ENCODE results near the gene FIP1L1.
"Not testable (repeated sequence)": the region's sequence is repeated elsewhere in the genome, so short reads cannot be mapped to it uniquely, and the experiment has no call there.

The FIP1L1 gene

GRCh38 chr4:53376900-53377299, 541 bp upstream of the FIP1L1 start:
- no peak for DNase-seq (ENCODE audit: low read depth)

GRCh38 chr4:53378171-53378482, 686 bp downstream of the FIP1L1 start:
- no peak for DNase-seq (ENCODE audit: low read depth)

DNA sequence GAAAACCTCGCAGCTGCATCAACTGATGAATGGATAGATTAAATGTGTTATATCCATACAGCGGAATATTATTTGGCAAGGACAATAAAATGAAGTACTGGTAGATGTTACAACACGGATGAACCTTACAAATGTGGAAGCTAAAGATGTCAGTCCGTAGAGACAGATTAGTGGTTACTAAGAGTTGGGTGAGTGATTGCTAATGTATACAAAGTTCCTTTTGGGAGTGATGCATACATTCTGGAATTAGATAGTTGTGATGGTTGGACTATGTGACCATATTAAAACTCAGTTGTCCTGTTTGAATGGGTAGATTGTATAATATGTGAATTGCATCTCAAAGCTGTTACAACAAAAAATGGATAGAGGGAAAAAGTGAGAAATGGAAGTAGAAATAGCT, 2.8 kb downstream of the FIP1L1 start:
- DNase-seq (ENCODE audit: low read depth), result no peak

DNA sequence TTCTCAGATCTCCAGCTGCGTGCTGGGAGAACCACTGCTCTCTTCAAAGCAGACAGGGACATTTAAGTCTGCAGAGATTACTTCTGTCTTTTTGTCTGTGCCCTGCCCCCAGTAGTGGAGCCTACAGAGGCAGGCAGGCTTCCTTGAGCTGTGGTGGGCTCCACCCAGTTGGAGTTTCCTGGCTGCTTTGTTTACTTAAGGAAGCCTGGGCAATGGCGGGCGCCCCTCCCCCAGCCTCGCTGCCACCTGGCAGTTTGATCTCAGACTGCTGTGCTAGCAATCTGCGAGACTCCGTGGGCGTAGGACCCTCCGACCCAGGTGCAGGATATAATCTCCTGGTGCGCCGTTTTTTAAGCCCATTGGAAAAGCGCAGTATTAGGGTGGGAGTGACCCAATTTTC, 32.0 kb downstream of the FIP1L1 start:
- DNase-seq (ENCODE audit: low read depth), result not testable (repeated sequence)

DNA sequence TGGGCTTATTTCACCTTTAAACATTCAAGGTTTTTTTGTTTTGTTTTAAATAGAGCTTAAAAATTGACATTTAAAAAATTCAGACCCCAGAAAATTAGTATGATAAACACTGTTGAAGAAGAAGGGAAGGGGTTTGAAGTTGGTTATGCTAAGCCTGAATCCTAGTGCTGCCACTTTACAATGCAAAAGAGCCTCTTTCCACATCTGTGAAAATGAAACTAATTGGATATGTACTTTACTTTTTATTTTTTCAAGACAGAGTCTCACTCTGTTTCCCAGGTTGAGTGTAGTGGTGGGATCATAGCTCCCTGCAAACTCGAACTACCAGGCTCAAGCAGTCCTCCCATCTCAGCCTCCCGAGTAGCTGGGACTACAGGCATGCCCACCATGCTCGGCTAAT, 41.8 kb downstream of the FIP1L1 start:
- DNase-seq (ENCODE audit: low read depth), result no peak

DNA sequence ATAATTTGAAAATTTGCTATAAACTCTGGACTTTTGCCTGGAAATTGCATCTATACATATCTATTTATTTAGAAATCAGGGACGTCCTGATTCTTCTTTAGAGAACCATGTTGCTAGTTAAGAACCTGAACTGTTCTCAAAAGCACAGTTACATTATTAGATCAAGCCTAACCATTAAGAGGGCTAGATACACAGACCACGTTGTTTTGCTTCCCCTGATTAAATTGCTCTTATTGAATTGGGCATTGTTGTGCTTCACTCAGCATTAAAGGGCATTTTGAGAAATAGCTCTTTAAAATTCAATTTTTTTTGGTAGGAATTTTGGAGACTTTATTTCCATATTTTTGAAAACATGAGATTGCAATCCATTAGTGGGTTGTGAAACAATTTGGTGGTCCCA, 44.4 kb downstream of the FIP1L1 start:
- DNase-seq (ENCODE audit: low read depth), result no peak

DNA sequence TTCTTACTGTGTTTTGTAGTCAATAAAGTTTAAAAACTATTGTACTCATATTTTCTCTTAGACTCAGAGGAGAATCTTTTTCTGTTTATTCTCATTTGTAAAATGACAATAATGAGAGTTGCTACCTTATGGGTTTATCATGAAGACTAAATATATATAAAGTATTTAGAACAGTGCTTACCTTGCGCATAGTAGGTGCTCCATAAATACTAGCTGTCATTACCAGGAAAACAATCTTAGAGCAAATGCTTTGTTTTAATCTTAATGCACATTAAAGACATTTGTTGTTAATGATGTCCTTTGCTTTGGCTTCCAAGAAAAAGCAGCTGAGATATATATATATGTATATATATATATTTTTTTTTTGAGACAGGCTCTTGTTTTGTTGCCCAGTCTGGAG, 44.9 kb downstream of the FIP1L1 start:
- no peak for DNase-seq (ENCODE audit: low read depth)

DNA sequence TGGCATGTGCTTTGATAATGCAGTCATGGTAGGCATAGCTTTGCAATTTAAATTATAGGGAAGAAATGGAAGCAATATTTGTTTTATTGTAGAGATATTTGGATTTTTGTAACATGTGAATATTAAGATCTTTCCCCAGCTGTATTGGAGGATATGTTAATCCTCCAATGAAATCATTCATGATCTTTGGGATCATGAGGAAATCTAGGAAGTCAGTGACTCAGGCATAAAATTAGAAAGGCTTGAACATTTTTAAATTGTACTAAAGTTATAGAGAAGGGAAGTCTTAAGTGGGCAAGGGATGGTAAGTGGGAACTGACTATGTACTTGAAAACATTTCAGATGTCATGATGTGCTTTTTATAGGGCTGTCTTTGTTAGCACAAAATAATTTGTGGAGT, 46.8 kb downstream of the FIP1L1 start:
- DNase-seq (ENCODE audit: low read depth), result no peak

GRCh38 chr4:53427366-53427765, 49.9 kb downstream of the FIP1L1 start:
- DNase-seq (ENCODE audit: low read depth), result no peak

GRCh38 chr4:53431052-53431451, 53.6 kb downstream of the FIP1L1 start:
- no peak for DNase-seq (ENCODE audit: low read depth)

GRCh38 chr4:53432528-53433424, 55.3 kb downstream of the FIP1L1 start:
- DNase-seq (ENCODE audit: low read depth), result no peak

- no peak for DNase-seq (ENCODE audit: low read depth)
These were observed 58.8 kb downstream of the FIP1L1 start for GRCh38 chr4:53436251-53436650.

GRCh38 chr4:53441564-53441963, 64.1 kb downstream of the FIP1L1 start:
- no peak for DNase-seq (ENCODE audit: low read depth)

GRCh38 chr4:53444954-53445353, 67.5 kb downstream of the FIP1L1 start:
- no peak for DNase-seq (ENCODE audit: low read depth)

- DNase-seq (ENCODE audit: low read depth), result no peak
These were observed 73.3 kb downstream of the FIP1L1 start for GRCh38 chr4:53450773-53451172.

DNA sequence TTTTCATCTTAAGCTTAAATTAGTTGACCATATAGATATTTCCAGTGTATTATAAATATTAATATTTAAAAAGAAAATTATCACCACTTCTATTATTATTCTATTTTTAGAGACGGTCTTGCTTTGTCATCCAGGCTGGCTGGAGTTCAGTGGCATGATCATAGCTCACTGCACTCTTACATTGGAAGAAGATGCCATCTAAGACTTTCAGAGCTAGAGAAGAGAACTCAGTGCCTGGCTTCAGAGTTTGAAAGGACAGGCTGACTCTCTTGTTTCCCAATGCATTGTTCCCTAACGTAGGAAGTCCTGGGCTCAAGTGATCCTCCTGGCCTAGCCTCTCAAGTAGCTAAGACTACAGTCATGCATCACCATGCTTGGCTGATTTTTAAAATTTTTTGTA, 75.9 kb downstream of the FIP1L1 start:
- DNase-seq (ENCODE audit: low read depth), result no peak

DNA sequence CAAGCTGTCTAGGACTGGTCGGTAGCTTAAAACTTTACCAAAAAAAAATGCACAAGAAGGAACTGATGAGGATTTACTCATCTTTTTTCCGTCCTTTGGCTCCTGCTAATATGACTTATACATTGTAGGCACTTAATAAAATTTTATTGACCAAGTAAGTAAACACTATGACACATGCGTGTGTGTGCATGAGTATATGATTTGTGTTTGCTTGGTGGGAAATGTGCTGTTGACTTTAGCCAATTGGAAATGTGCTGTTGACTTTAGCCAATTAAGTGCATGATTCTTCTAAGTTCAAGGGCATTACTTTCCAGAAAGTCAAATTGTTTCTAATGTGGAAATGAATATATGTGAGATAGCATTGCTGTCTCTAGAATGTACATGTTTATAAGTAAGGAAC, 78.3 kb downstream of the FIP1L1 start:
- DNase-seq (ENCODE audit: low read depth), result no peak

DNA sequence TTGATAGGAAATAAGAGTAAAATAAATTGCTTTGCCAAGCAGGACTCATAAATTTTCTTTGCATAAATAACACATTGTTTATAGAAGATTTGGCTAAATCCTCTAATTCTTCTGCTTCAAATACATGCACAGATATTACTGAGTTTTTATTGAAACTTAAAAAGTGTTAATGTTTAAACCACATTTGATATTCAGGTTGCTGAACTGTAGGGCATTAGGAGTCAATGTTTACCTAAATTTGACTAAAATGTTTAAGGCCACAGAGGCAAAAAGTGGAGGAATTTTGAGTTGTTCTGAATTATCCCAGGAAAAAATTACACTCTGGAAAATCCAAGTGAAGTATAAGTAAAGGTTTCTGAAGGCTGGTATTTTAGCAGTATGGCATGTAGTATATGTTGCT, 78.7 kb downstream of the FIP1L1 start:
- DNase-seq (ENCODE audit: low read depth), result no peak

- DNase-seq (ENCODE audit: low read depth), result no peak
These were observed 82.1 kb downstream of the FIP1L1 start for GRCh38 chr4:53459548-53459947.

- DNase-seq (ENCODE audit: low read depth), result no peak
These were observed 83.8 kb downstream of the FIP1L1 start for GRCh38 chr4:53461244-53461643.

- no peak for DNase-seq (ENCODE audit: low read depth)
These were observed 85.9 kb downstream of the FIP1L1 start for GRCh38 chr4:53463340-53463739.

DNA sequence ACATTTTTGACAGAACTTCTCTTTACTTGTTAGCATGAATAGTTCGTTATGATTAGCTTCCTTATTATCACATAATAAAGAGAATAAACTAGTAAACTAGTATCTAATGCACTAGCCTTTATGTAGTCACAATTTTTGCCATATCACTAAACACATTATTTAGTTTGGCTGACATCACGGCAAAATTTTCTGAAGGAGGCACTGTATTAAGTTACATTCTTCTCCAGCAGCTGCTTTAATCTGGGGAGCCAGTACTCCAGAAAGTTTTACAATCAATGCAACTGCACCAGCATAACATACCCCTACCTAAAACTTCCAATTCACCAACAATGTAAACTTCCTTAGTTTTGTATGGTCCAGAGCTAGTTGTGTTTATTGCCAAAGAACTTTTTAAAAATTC, 87.8 kb downstream of the FIP1L1 start:
- no peak for DNase-seq (ENCODE audit: low read depth)

GRCh38 chr4:53465891-53466290, 88.5 kb downstream of the FIP1L1 start:
- DNase-seq (ENCODE audit: low read depth), result no peak

GRCh38 chr4:53466576-53466975, 89.1 kb downstream of the FIP1L1 start:
- DNase-seq (ENCODE audit: low read depth), result not testable (repeated sequence)
